ENCODE measurements around the gene MBD3L1. TPM values are rescaled to one million over a fixed set of nuclear protein-coding genes. Genes with fewer than 3 reads are reported as not detected.

MBD3L1 gene
- total and polyA plus RNA-seq, 2 donors (not counting 1 experiment from before 2014, with no cell fraction given) = not detected

GRCh38 chr19:8881512-8881911 is 49.3 kb downstream of the MBD3L1 start:
- no peak overlapping the region for H3K27ac ChIP-seq (ENCODE audit: low read length in 2 of 2)
- no peaks in the 10 kb centered on the region for H3K27me3 ChIP-seq (replicated peaks in 1 of 4; ENCODE audit: control extremely low read depth in 1 of 4, control insufficient read depth in 3 of 4, insufficient read depth in 4 of 4, low read length in 3 of 4)
- no peak overlapping the region for H2AFZ ChIP-seq (ENCODE audit: insufficient read depth, low read depth, low read length, poor library complexity, severe bottlenecking)
- H3K27ac Mint-ChIP-seq = no peak overlapping the region
- ChIA-PET POLR2A (no interaction called here), CTCF (no interaction called here)
- H3K4me2 ChIP-seq (replicated peaks; ENCODE audit: low read depth, low read length, poor library complexity, severe bottlenecking) = no peak overlapping the region
- no peak overlapping the region for H3K9ac ChIP-seq (ENCODE audit: low read length)
- no peaks in the 10 kb centered on the region for H4K20me1 ChIP-seq (ENCODE audit: control insufficient read depth, insufficient read depth, low read length, poor library complexity, severe bottlenecking)
- no peak overlapping the region for H3K4me3 Mint-ChIP-seq
- no peak for ATAC-seq (ENCODE audit: low read depth)
- H3K4me3 ChIP-seq (ENCODE audit: control extremely low read depth in 1 of 5, extremely low read depth in 1 of 5, insufficient read depth in 1 of 5, low read depth in 2 of 5, low read length in 4 of 5) = no peak overlapping the region
- no peak for DNase-seq
- no peaks in the 10 kb centered on the region for H3K36me3 ChIP-seq (replicated peaks in 1 of 2; ENCODE audit: control extremely low read depth in 1 of 2, control insufficient read depth in 1 of 2, extremely low read depth in 1 of 2, insufficient read depth in 2 of 2, low read length in 1 of 2)
- no peaks in the 10 kb centered on the region for H3K79me2 ChIP-seq (ENCODE audit: control insufficient read depth, insufficient read depth, low read length)
- peaks cover 12% of the 10 kb centered on the region for H3K9me3 Mint-ChIP-seq (ENCODE audit: insufficient read depth)
- peaks cover 0 to 37% (median 0%) of the 10 kb centered on the region in 3 donors for H3K9me3 ChIP-seq (ENCODE audit: control extremely low read depth in 1 of 3, control insufficient read depth in 2 of 3, insufficient read depth in 1 of 3, low read length in 2 of 3)
- no peaks in the 10 kb centered on the region for H3K4me1 Mint-ChIP-seq
- TF ChIP-seq EZH2 (IDR thresholded peaks at IDR 0.05; ENCODE audit: borderline replicate concordance, insufficient read depth, low read depth, low read length, poor library complexity, severe bottlenecking) (no peak), CTCF (IDR thresholded peaks at IDR 0.05) (no peak)
- H3K27me3 Mint-ChIP-seq = peaks cover 5% of the 10 kb centered on the region
- intact Hi-C loops (cut with micrococcal nuclease) = no loop called here
- no peaks in the 10 kb centered on the region for H3K4me1 ChIP-seq (ENCODE audit: control insufficient read depth in 2 of 2, insufficient read depth in 2 of 2, low read length in 2 of 2)

GRCh38 chr19:8884416-8884815 is 52.2 kb downstream of the MBD3L1 start:
- POLR2A ChIA-PET = no interaction called here
- H3K27ac Mint-ChIP-seq = no peak overlapping the region
- Histone ChIP-seq H4K20me1 (ENCODE audit: control insufficient read depth, insufficient read depth, low read length, poor library complexity, severe bottlenecking) (no peaks in the 10 kb centered on the region), H3K27me3 (replicated peaks in 1 of 4; ENCODE audit: control extremely low read depth in 1 of 4, control insufficient read depth in 3 of 4, insufficient read depth in 4 of 4, low read length in 3 of 4) (peaks cover 0 to 2% (median 0%) of the 10 kb centered on the region in 4 experiments), H3K4me3 (ENCODE audit: control extremely low read depth in 1 of 5, extremely low read depth in 1 of 5, insufficient read depth in 1 of 5, low read depth in 2 of 5, low read length in 4 of 5) (no peak overlapping the region), H3K27ac (ENCODE audit: low read length in 2 of 2) (no peak overlapping the region), H3K36me3 (replicated peaks in 1 of 2; ENCODE audit: control extremely low read depth in 1 of 2, control insufficient read depth in 1 of 2, extremely low read depth in 1 of 2, insufficient read depth in 2 of 2, low read length in 1 of 2) (no peaks in the 10 kb centered on the region), H3K4me1 (ENCODE audit: control insufficient read depth in 2 of 2, insufficient read depth in 2 of 2, low read length in 2 of 2) (no peaks in the 10 kb centered on the region), H3K9ac (ENCODE audit: low read length) (no peak overlapping the region), H2AFZ (ENCODE audit: insufficient read depth, low read depth, low read length, poor library complexity, severe bottlenecking) (no peak overlapping the region), H3K9me3 (ENCODE audit: control extremely low read depth in 1 of 3, control insufficient read depth in 2 of 3, insufficient read depth in 1 of 3, low read length in 2 of 3) (peaks cover 0 to 34% (median 0%) of the 10 kb centered on the region in 3 donors), H3K79me2 (ENCODE audit: control insufficient read depth, insufficient read depth, low read length) (no peaks in the 10 kb centered on the region), H3K4me2 (replicated peaks; ENCODE audit: low read depth, low read length, poor library complexity, severe bottlenecking) (no peak overlapping the region)
- TF ChIP-seq EZH2 (IDR thresholded peaks at IDR 0.05; ENCODE audit: borderline replicate concordance, insufficient read depth, low read depth, low read length, poor library complexity, severe bottlenecking) = no peak
- no peak for TF ChIP-seq CTCF (IDR thresholded peaks at IDR 0.05)
- intact Hi-C loops (cut with micrococcal nuclease) = no loop called here
- H3K4me1 Mint-ChIP-seq = no peaks in the 10 kb centered on the region
- DNase-seq (no peak), ATAC-seq (ENCODE audit: low read depth) (no peak)
- no peak overlapping the region for H3K4me3 Mint-ChIP-seq
- CTCF ChIA-PET = no interaction called here
- H3K9me3 Mint-ChIP-seq (ENCODE audit: insufficient read depth) = peaks cover 9% of the 10 kb centered on the region
- H3K27me3 Mint-ChIP-seq = no peaks in the 10 kb centered on the region

Data from B cell (primary cell).